ENCODE measurements around the gene TGM1. TPM values are rescaled to one million over a fixed set of nuclear protein-coding genes. Genes with fewer than 3 reads are reported as not detected.
"Not testable (repeated sequence)": the region's sequence is repeated elsewhere in the genome, so short reads cannot be mapped to it uniquely, and the experiment has no call there.

The TGM1 gene
- total RNA-seq, 1 donor from 2014 or later = 4.1 TPM

GRCh38 chr14:24206260-24207103 is 56.5 kb downstream of the TGM1 start:
- no peaks in the 10 kb centered on the region for H3K27me3 Mint-ChIP-seq (ENCODE audit: insufficient read depth)
- H3K9me3 Mint-ChIP-seq = peaks cover 6% of the 10 kb centered on the region
- peak overlapping the region; percentile 66 for H3K27ac Mint-ChIP-seq
- peaks cover 71% of the 10 kb centered on the region for H3K36me3 Mint-ChIP-seq (ENCODE audit: low read depth)
- peaks cover 37% of the 10 kb centered on the region for H3K4me1 Mint-ChIP-seq (ENCODE audit: low read depth)
- no peak overlapping the region for H3K4me3 Mint-ChIP-seq
- intact Hi-C loops (cut with micrococcal nuclease) = no loop called here
- DNase-seq (ENCODE audit: low spot score) = no peak

DNA sequence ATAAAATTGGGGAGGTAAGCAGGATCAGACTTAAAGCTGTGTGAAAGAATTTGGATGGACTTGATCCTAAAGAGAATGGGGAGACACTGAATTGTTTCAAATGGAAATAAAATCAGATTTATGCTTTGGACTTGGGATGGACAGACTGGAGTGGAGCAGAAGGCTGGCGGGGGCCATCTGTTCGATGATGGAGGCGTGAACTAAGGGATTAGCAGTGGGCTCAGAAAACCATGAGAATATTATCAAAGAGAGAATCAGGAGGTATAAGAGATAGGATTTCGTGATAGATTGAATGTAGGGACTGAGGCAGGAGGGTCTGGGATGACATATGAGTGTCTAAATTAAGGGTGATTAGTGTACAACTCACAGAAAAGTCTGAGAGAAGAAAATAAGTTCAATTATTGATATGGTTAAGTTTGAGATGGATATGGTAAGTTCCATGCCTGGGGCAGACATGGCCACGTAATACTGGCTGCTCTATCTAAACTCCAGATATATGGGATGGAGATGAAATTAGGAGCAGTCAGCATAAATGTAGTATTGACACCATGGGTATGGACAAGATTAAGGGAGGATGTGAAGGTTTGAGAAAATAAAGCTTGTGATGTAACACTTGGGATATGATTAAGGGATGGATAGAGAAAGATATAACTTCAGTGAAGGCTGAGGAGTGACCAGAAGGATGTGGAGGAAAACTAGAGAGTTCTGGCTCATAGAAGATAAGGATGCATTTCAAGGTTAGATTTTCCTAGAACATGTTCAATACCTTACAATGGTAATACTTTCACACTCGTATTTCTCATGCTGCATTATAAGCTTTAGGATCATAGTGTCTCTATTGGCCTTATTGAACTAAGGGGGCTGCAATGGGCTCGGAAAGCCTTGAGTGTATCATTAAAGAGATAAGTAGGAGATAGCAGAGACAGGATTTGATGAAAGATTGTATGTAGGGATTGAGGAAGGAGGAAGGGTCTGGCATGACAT is 58.5 kb downstream of the TGM1 start:
- no peaks in the 10 kb centered on the region for H3K27me3 Mint-ChIP-seq (ENCODE audit: insufficient read depth)
- intact Hi-C loops (cut with micrococcal nuclease) = no loop called here
- H3K4me3 Mint-ChIP-seq = no peak overlapping the region
- peaks cover 27% of the 10 kb centered on the region for H3K4me1 Mint-ChIP-seq (ENCODE audit: low read depth)
- no peak for DNase-seq (ENCODE audit: low spot score)
- no peak overlapping the region for H3K27ac Mint-ChIP-seq
- H3K36me3 Mint-ChIP-seq (ENCODE audit: low read depth) = peaks cover 57% of the 10 kb centered on the region
- peaks cover 6% of the 10 kb centered on the region for H3K9me3 Mint-ChIP-seq

DNA sequence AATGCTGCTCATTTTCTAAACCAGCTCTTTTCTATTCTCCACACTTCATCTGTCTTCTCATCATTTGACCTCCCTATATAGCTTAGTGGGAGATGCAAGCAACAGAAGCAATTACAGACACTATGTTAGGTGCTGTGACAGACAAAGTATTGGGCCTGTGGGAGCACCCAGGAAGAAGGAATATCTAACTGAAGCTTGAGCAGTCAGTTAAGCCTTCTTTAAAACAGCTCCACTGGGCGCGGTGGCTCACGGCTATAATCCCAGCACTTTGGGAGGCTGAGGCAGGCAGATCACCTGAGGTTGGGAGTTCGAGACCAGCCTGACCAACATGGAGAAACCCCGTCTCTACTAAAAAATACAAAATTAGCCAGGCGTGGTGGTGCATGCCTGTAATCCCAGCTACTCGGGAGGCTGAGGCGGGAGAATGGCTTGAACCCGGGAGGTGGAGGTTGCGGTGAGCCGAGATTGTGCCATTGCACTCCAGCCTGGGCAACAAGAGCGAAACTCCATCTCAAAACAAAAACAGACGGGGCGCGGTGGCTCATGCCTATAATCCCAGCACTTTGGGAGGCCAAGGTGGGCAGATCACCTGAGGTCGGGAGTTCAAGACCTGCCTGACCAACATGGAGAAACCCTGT is 59.6 kb downstream of the TGM1 start:
- Mint-ChIP-seq H3K27ac (peak overlapping the region; percentile 7), H3K4me1 (ENCODE audit: low read depth) (peaks cover 38% of the 10 kb centered on the region), H3K36me3 (ENCODE audit: low read depth) (peaks cover 63% of the 10 kb centered on the region)
- H3K4me3 Mint-ChIP-seq; H3K9me3 Mint-ChIP-seq; H3K27me3 Mint-ChIP-seq (ENCODE audit: insufficient read depth); DNase-seq (ENCODE audit: low spot score); intact Hi-C loops (cut with micrococcal nuclease): not testable (repeated sequence)

DNA sequence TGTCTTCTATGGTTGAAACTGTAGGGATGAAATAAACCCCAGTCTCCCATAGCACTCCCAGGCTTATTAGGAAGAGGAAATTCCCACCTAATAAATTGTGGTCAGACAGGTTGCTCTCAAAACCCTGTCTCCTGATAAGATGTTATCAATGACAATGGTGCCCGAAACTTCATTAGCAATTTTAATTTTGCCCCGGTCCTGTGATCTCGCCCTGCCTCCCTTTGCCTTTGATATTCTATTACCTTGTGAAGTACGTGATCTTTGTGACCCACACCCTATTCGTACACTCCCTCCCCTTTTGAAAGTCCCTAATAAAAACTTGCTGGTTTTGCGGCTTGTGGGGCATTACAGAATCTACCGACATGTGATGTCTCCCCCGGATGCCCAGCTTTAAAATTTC is 60.4 kb downstream of the TGM1 start:
- H3K9me3 Mint-ChIP-seq; H3K27me3 Mint-ChIP-seq (ENCODE audit: insufficient read depth); intact Hi-C loops (cut with micrococcal nuclease); DNase-seq (ENCODE audit: low spot score); H3K27ac Mint-ChIP-seq; H3K4me3 Mint-ChIP-seq: not testable (repeated sequence)
- peaks cover 58% of the 10 kb centered on the region for H3K36me3 Mint-ChIP-seq (ENCODE audit: low read depth)
- peaks cover 38% of the 10 kb centered on the region for H3K4me1 Mint-ChIP-seq (ENCODE audit: low read depth)

Other genes with a start within 250 kb of the TGM1 start
- gene CARMIL3, start 211.2 kb downstream of the TGM1 start, total RNA-seq = 3.0 and 3.4 TPM in 2 replicates
- not detected in 2 replicates for gene CPNE6, start 191.6 kb downstream of the TGM1 start, total RNA-seq
- 55.0 and 62.8 TPM in 2 replicates for gene PCK2, start 168.9 kb downstream of the TGM1 start, total RNA-seq
- 69.9 and 71.6 TPM in 2 replicates for gene DCAF11, start 148.4 kb downstream of the TGM1 start, total RNA-seq
- gene NRL, start 148.2 kb downstream of the TGM1 start, total RNA-seq = 2.1 and 2.7 TPM in 2 replicates
- 0.26 TPM in 1 of 2 replicates, not detected in the other for gene FITM1, start 132.5 kb downstream of the TGM1 start, total RNA-seq
- gene PSME1, start 127.0 kb downstream of the TGM1 start, total RNA-seq = 291 and 295 TPM in 2 replicates
- gene EMC9, start 121.6 kb downstream of the TGM1 start, total RNA-seq = 22.9 and 28.3 TPM in 2 replicates
- 575 and 588 TPM in 2 replicates for gene PSME2, start 116.6 kb downstream of the TGM1 start, total RNA-seq
- 115 and 129 TPM in 2 replicates for gene RNF31, start 115.7 kb downstream of the TGM1 start, total RNA-seq
- 130 and 152 TPM in 2 replicates for gene IRF9, start 101.9 kb downstream of the TGM1 start, total RNA-seq
- gene REC8, start 91.1 kb downstream of the TGM1 start, total RNA-seq = 27.8 and 28.9 TPM in 2 replicates
- gene IPO4, start 74.4 kb downstream of the TGM1 start, total RNA-seq = 106 and 107 TPM in 2 replicates
- gene TM9SF1, start 67.7 kb downstream of the TGM1 start, total RNA-seq = 34.5 and 35.3 TPM in 2 replicates
- 0.42 and 0.49 TPM in 2 replicates for gene TSSK4, start 57.5 kb downstream of the TGM1 start, total RNA-seq
- gene CHMP4A, start 49.7 kb downstream of the TGM1 start, total RNA-seq = 86.5 and 95.8 TPM in 2 replicates
- 11.6 and 12.9 TPM in 2 replicates for gene MDP1, start 47.1 kb downstream of the TGM1 start, total RNA-seq
- gene NEDD8, start 30.8 kb downstream of the TGM1 start, total RNA-seq = 177 and 185 TPM in 2 replicates
- gene GMPR2, start 30.2 kb downstream of the TGM1 start, total RNA-seq = 40.8 and 41.4 TPM in 2 replicates
- gene TINF2, start 20.6 kb downstream of the TGM1 start, total RNA-seq = 90.9 and 95.9 TPM in 2 replicates
- gene RABGGTA, start 8.4 kb upstream of the TGM1 start, total RNA-seq = 52.2 and 54.4 TPM in 2 replicates
- gene DHRS1, start 36.6 kb upstream of the TGM1 start, total RNA-seq = 7.5 TPM in 2 replicates
- 49.3 and 52.6 TPM in 2 replicates for gene NOP9, start 36.7 kb upstream of the TGM1 start, total RNA-seq
- gene CIDEB, start 44.8 kb upstream of the TGM1 start, total RNA-seq = 18.1 and 18.7 TPM in 2 replicates
- 8.9 and 10.3 TPM in 2 replicates for gene LTB4R2, start 47.0 kb upstream of the TGM1 start, total RNA-seq
- gene LTB4R, start 48.3 kb upstream of the TGM1 start, total RNA-seq = 10.1 and 11.1 TPM in 2 replicates
- gene ADCY4, start 71.9 kb upstream of the TGM1 start, total RNA-seq = 0.93 and 1.5 TPM in 2 replicates
- gene RIPK3, start 76.8 kb upstream of the TGM1 start, total RNA-seq = 14.3 and 14.5 TPM in 2 replicates
- gene NFATC4, start 105.0 kb upstream of the TGM1 start, total RNA-seq = not detected in 2 replicates
- 0.02 TPM in 1 of 2 replicates, not detected in the other for gene NYNRIN, start 135.8 kb upstream of the TGM1 start, total RNA-seq
- 5.2 and 5.5 TPM in 2 replicates for gene CBLN3, start 166.5 kb upstream of the TGM1 start, total RNA-seq
- 65.9 and 72.0 TPM in 2 replicates for gene KHNYN, start 166.8 kb upstream of the TGM1 start, total RNA-seq
- gene SDR39U1, start 179.6 kb upstream of the TGM1 start, total RNA-seq = 41.5 and 48.0 TPM in 2 replicates
- not detected in 2 replicates for gene CMA1, start 245.1 kb upstream of the TGM1 start, total RNA-seq

Measured in activated T-helper 1 cell treated with anti-CD3 and anti-CD28 coated beads, Interleukin-12 subunit alpha, Interleukin-12 subunit beta, Interleukin-2, Interleukin-4 antibody, amounts not matched to agents 30 ng/mL and 10 ng/mL and 1 ng/mL, durations not matched to agents 14 hours and 24 hours and 36 hours (primary cell).